Measurements from ENCODE around the gene DNMT1. TPM values are rescaled to one million over a fixed set of nuclear protein-coding genes. Genes with fewer than 3 reads are reported as not detected.

Gene DNMT1
- total RNA-seq, 1 experiment from 2014 or later, result 117 TPM

GRCh38 chr19:10142701-10143375 is 51.9 kb downstream of the DNMT1 start:
- CTCF ChIA-PET, result no interaction called here
- POLR2A ChIA-PET (ENCODE audit: unreplicated experiment), result interaction anchor here (0.6 kb wide), 1 partner anchor 192 kb away, joined by 6 read pairs; no protein-coding TSS in a partner anchor
- no TSS peak for BruUV-seq (replicated peaks)

GRCh38 chr19:10141973-10142372 is 52.8 kb downstream of the DNMT1 start:
- H3F3A ChIP-seq (ENCODE audit: insufficient read depth, low read depth), result peaks cover 4% of the 10 kb centered on the region; the same call in 1 of the 2 replicates
- no peaks in the 10 kb centered on the region for H3K9me3 ChIP-seq (ENCODE audit: insufficient read depth, low read depth)
- no TSS peak for BruUV-seq (replicated peaks)
- H3K27me3 ChIP-seq (ENCODE audit: insufficient read depth, low read depth), result no peaks in the 10 kb centered on the region
- POLR2A ChIA-PET (ENCODE audit: unreplicated experiment), result no interaction called here
- no peak overlapping the region for H3K4me3 ChIP-seq
- H3K9me2 ChIP-seq (ENCODE audit: insufficient read depth), result no peaks in the 10 kb centered on the region
- intact Hi-C loops (cut with micrococcal nuclease; ENCODE audit: unreplicated experiment), result no loop called here
- peaks cover 3% of the 10 kb centered on the region; the same call in 1 of the 2 replicates for H4K20me1 ChIP-seq (ENCODE audit: insufficient read depth)
- no peak for DNase-seq
- H3K79me2 ChIP-seq (ENCODE audit: low read depth), result no peaks in the 10 kb centered on the region
- peaks cover 54% of the 10 kb centered on the region for H3K36me3 ChIP-seq (ENCODE audit: low read depth)
- no peak overlapping the region for H3K4me2 ChIP-seq
- CTCF ChIA-PET, result no interaction called here
- TF ChIP-seq CTCF (conservative IDR thresholded peaks at IDR 0.05) (no peak), EZH2 (IDR thresholded peaks at IDR 0.05; ENCODE audit: low read depth) (no peak)
- H3K27ac ChIP-seq, result no peak overlapping the region
- no peaks in the 10 kb centered on the region for H3K4me1 ChIP-seq (replicated peaks; ENCODE audit: insufficient read depth)
- H2AFZ ChIP-seq, result no peak overlapping the region

More at GRCh38 chr19:10142701-10143375, 51.9 kb downstream of the DNMT1 start:
- Histone ChIP-seq H4K20me1 (ENCODE audit: insufficient read depth) (peaks cover 3% of the 10 kb centered on the region; the same call in 1 of the 2 replicates), H3F3A (ENCODE audit: insufficient read depth, low read depth) (peaks cover 4% of the 10 kb centered on the region; the same call in 1 of the 2 replicates), H3K9me2 (ENCODE audit: insufficient read depth) (no peaks in the 10 kb centered on the region), H2AFZ (no peak overlapping the region), H3K4me2 (no peak overlapping the region), H3K36me3 (ENCODE audit: low read depth) (peaks cover 51% of the 10 kb centered on the region), H3K27me3 (ENCODE audit: insufficient read depth, low read depth) (no peaks in the 10 kb centered on the region), H3K79me2 (ENCODE audit: low read depth) (no peaks in the 10 kb centered on the region), H3K9me3 (ENCODE audit: insufficient read depth, low read depth) (no peaks in the 10 kb centered on the region), H3K4me3 (no peak overlapping the region), H3K4me1 (replicated peaks; ENCODE audit: insufficient read depth) (no peaks in the 10 kb centered on the region), H3K27ac (no peak overlapping the region)
- no peak for TF ChIP-seq CTCF (conservative IDR thresholded peaks at IDR 0.05)
- no peak for DNase-seq
- intact Hi-C loops (cut with micrococcal nuclease; ENCODE audit: unreplicated experiment), result no loop called here

GRCh38 chr19:10141479-10141878 is 53.3 kb downstream of the DNMT1 start:
- ChIA-PET CTCF (no interaction called here), POLR2A (ENCODE audit: unreplicated experiment) (no interaction called here)
- no TSS peak for BruUV-seq (replicated peaks)

More at GRCh38 chr19:10141479-10141878, 53.3 kb downstream of the DNMT1 start:
- Histone ChIP-seq H3K4me2 (no peak overlapping the region), H3K9me2 (ENCODE audit: insufficient read depth) (no peaks in the 10 kb centered on the region), H2AFZ (no peak overlapping the region), H3K4me3 (no peak overlapping the region), H3K27ac (no peak overlapping the region), H3K36me3 (ENCODE audit: low read depth) (peaks cover 53% of the 10 kb centered on the region), H3K79me2 (ENCODE audit: low read depth) (no peaks in the 10 kb centered on the region), H3K27me3 (ENCODE audit: insufficient read depth, low read depth) (no peaks in the 10 kb centered on the region), H3K4me1 (replicated peaks; ENCODE audit: insufficient read depth) (no peaks in the 10 kb centered on the region), H3K9me3 (ENCODE audit: insufficient read depth, low read depth) (no peaks in the 10 kb centered on the region), H4K20me1 (ENCODE audit: insufficient read depth) (no peaks in the 10 kb centered on the region), H3F3A (ENCODE audit: insufficient read depth, low read depth) (peaks cover 4% of the 10 kb centered on the region; the same call in 1 of the 2 replicates)
- intact Hi-C loops (cut with micrococcal nuclease; ENCODE audit: unreplicated experiment), result no loop called here
- no peak for DNase-seq
- TF ChIP-seq CTCF (conservative IDR thresholded peaks at IDR 0.05) (no peak), EZH2 (IDR thresholded peaks at IDR 0.05; ENCODE audit: low read depth) (no peak)
